ENCODE data around the gene RERE. TPM values are rescaled to one million over a fixed set of nuclear protein-coding genes. Genes with fewer than 3 reads are reported as not detected.
A peak's percentile ranks its signal among the peaks of the same experiment; 100 is the strongest.

RERE gene
- total and polyA plus RNA-seq, 2 donors (not counting 3 experiments of a cell fraction or from before 2014, with no cell fraction given), result 14.1 to 113 TPM

- FAIRE-seq (no peak), DNase-seq (ENCODE audit: low read depth, low spot score) (peak; percentile 50)
- Histone ChIP-seq H3K9ac (replicated peaks; ENCODE audit: extremely low read depth, insufficient read depth, low read length) (peak overlapping the region; percentile 32), H3K36me3 (ENCODE audit: control insufficient read depth in 2 of 2, extremely low read depth in 1 of 2, insufficient read depth in 2 of 2, low read length in 2 of 2) (peaks cover 2 to 3% of the 10 kb centered on the region in 2 experiments), H3K4me1 (ENCODE audit: control insufficient read depth, extremely low read depth, insufficient read depth, low read length) (peaks cover 49% of the 10 kb centered on the region), H4K20me1 (replicated peaks; ENCODE audit: control insufficient read depth, extremely low read depth, insufficient read depth, low read length) (no peaks in the 10 kb centered on the region), H3K9me3 (replicated peaks; ENCODE audit: control insufficient read depth, insufficient read depth, low read length) (no peaks in the 10 kb centered on the region), H3K27ac (ENCODE audit: insufficient read depth, low read depth, low read length) (peak overlapping the region; percentile 62), H3K4me3 (replicated peaks in 1 of 3; ENCODE audit: insufficient read depth in 1 of 3, low read depth in 1 of 3, low read length in 3 of 3) (no peak overlapping the region), H3K79me2 (ENCODE audit: control insufficient read depth, insufficient read depth, low read length) (peaks cover 31% of the 10 kb centered on the region), H3K4me2 (ENCODE audit: insufficient read depth, low read length) (peak overlapping the region; percentile 54), H3K9me1 (replicated peaks; ENCODE audit: control insufficient read depth, extremely low read depth, insufficient read depth, low read length) (no peaks in the 10 kb centered on the region), H2AFZ (ENCODE audit: low read depth, low read length) (no peak overlapping the region), H3K27me3 (ENCODE audit: control insufficient read depth in 2 of 2, insufficient read depth in 2 of 2, low read length in 2 of 2) (no peaks in the 10 kb centered on the region)
- BruUV-seq (replicated peaks), result no TSS peak
- dilution Hi-C loops (cut with MboI; ENCODE audit: extremely low pct_ligation_motif_present, low sequenced_read_pairs) (no loop called here), intact Hi-C loops (cut with micrococcal nuclease) (loop anchor here (2.0 to 5.0 kb wide), 2 partner anchors 61 to 176 kb away; no protein-coding TSS in a partner anchor)
- TF ChIP-seq MYC (IDR thresholded peaks at IDR 0.05; ENCODE audit: low read depth, low read length) (no peak), JUN (IDR thresholded peaks at IDR 0.05; ENCODE audit: borderline replicate concordance, insufficient read depth, insufficient read length, low read depth) (no peak), MAX (IDR thresholded peaks at IDR 0.05; ENCODE audit: insufficient read depth, insufficient read length) (no peak), POLR2A (IDR thresholded peaks at IDR 0.05; ENCODE audit: low read depth, low read length) (no peak), FOS (IDR thresholded peaks at IDR 0.05; ENCODE audit: borderline replicate concordance, insufficient read depth, low read length) (no peak)
- ChIA-PET POLR2A (interaction anchor here (1.0 kb wide), 1 partner anchor 16 kb away, joined by 3 read pairs; no protein-coding TSS in a partner anchor), CTCF (interaction anchor here (1.2 to 3.1 kb wide), 5 partner anchors 13 to 381 kb away, joined by 3 to 34 read pairs (median 4); no protein-coding TSS in a partner anchor)
Observed at GRCh38 chr1:8396083-8396785, 421.2 kb downstream of the RERE start.

- Histone ChIP-seq H3K9me3 (replicated peaks; ENCODE audit: control insufficient read depth, insufficient read depth, low read length) (no peaks in the 10 kb centered on the region), H3K36me3 (ENCODE audit: control insufficient read depth in 2 of 2, extremely low read depth in 1 of 2, insufficient read depth in 2 of 2, low read length in 2 of 2) (peaks cover 2 to 3% of the 10 kb centered on the region in 2 experiments), H3K4me3 (replicated peaks in 1 of 3; ENCODE audit: insufficient read depth in 1 of 3, low read depth in 1 of 3, low read length in 3 of 3) (no peak overlapping the region), H3K27ac (ENCODE audit: insufficient read depth, low read depth, low read length) (peak overlapping the region; percentile 62), H3K79me2 (ENCODE audit: control insufficient read depth, insufficient read depth, low read length) (peaks cover 34% of the 10 kb centered on the region), H2AFZ (ENCODE audit: low read depth, low read length) (no peak overlapping the region), H3K9me1 (replicated peaks; ENCODE audit: control insufficient read depth, extremely low read depth, insufficient read depth, low read length) (no peaks in the 10 kb centered on the region), H3K4me2 (ENCODE audit: insufficient read depth, low read length) (no peak overlapping the region), H3K4me1 (ENCODE audit: control insufficient read depth, extremely low read depth, insufficient read depth, low read length) (peaks cover 49% of the 10 kb centered on the region), H4K20me1 (replicated peaks; ENCODE audit: control insufficient read depth, extremely low read depth, insufficient read depth, low read length) (no peaks in the 10 kb centered on the region), H3K9ac (replicated peaks; ENCODE audit: extremely low read depth, insufficient read depth, low read length) (no peak overlapping the region), H3K27me3 (ENCODE audit: control insufficient read depth in 2 of 2, insufficient read depth in 2 of 2, low read length in 2 of 2) (no peaks in the 10 kb centered on the region)
- no peak for TF ChIP-seq CTCF (IDR thresholded peaks at IDR 0.05; ENCODE audit: extremely low read depth in 1 of 2, insufficient read depth in 1 of 2, low read depth in 1 of 2, low read length in 2 of 2)
- TF ChIP-seq POLR2AphosphoS5 (IDR thresholded peaks at IDR 0.05; ENCODE audit: insufficient read depth, low read depth, low read length), result no peak
- dilution Hi-C loops (cut with MboI; ENCODE audit: extremely low pct_ligation_motif_present, low sequenced_read_pairs), result no loop called here
- ChIA-PET POLR2A (interaction anchor here (0.8 to 1.0 kb wide), 2 partner anchors 13 to 17 kb away, joined by 3 read pairs; no protein-coding TSS in a partner anchor), CTCF (interaction anchor here (1.6 kb wide), 1 partner anchor 166 kb away, joined by 4 read pairs; no protein-coding TSS in a partner anchor)
- DNase-seq (ENCODE audit: low read depth, low spot score) (no peak), FAIRE-seq (no peak)
- intact Hi-C loops (cut with micrococcal nuclease), result loop anchor here (1.0 to 5.0 kb wide), 2 partner anchors 177 to 317 kb away; no protein-coding TSS in a partner anchor
- no TSS peak for BruUV-seq (replicated peaks)
Observed at GRCh38 chr1:8395433-8395866, 422.0 kb downstream of the RERE start.
